GM21825 (cell line): ENCODE measurements around the gene PRICKLE4.

Source experiments
- ATAC-seq: cut with Tn5 transposase; IDR thresholded peaks from one replicate; pipeline ENCODE4 v1.9.1; 2021; ENCODE audit warnings: mild to moderate bottlenecking, moderate library complexity; ENCODE audit not compliant: unreplicated experiment

PRICKLE4 gene

GRCh38 chr6:41832263-41832662 lies 51.7 kb downstream of the PRICKLE4 start:
- ATAC-seq = no peak

- no peak for ATAC-seq
Observed at GRCh38 chr6:41836022-41836659, 55.6 kb downstream of the PRICKLE4 start.

- ATAC-seq = no peak
Observed at GRCh38 chr6:41836660-41837052, 56.1 kb downstream of the PRICKLE4 start.
